H1 (cell line): ENCODE results near the gene GLT8D1. TPM values are rescaled to one million over a fixed set of nuclear protein-coding genes. Genes with fewer than 3 reads are reported as not detected.

Experiments used
- FOSL1 ChIP-seq: IDR thresholded peaks from 2 replicates; pipeline ENCODE4 v1.6.1; 2011; ENCODE audit warnings: mild to moderate bottlenecking, low read depth, low read length, moderate library complexity; ENCODE audit not compliant: insufficient read depth
- GABPA ChIP-seq: IDR thresholded peaks from 2 replicates; pipeline ENCODE4 v1.6.1; 2011; ENCODE audit warnings: mild to moderate bottlenecking, low read length, moderate library complexity, borderline replicate concordance; ENCODE audit not compliant: insufficient read depth
- NRF1 ChIP-seq: IDR thresholded peaks from 2 replicates; pipeline ENCODE4 v1.6.1; 2011; ENCODE audit warnings: mild to moderate bottlenecking, low read depth, low read length, improper control_type of control experiment
- POU5F1 ChIP-seq: IDR thresholded peaks from 2 replicates; pipeline ENCODE4 v1.6.1; 2011; ENCODE audit warnings: low read depth, mild to moderate bottlenecking, low read length, moderate library complexity
- TBP ChIP-seq: IDR thresholded peaks from 2 replicates; pipeline ENCODE4 v1.6.1; 2011; ENCODE audit warnings: low read depth, low read length, improper control_type of control experiment
- polyA plus RNA-seq, 7 experiments: library from polyadenylated mRNA; depleted of rRNA in 3 of 7; stranded (reverse) in 5 of 7; unstranded in 2 of 7; fragments of >200 nt in 5 of 7; fragments of 200-250 nt in 2 of 7; gene quantifications; 1 replicate in 5 of 7; 2 replicates in 1 of 7; 4 replicates in 1 of 7; pipeline versions ENCODE4 v1.2.1 to v1.2.3, GENCODE V29; 2011 to 2013; ENCODE audit warnings: missing spikeins in 2 of 7, mixed read lengths in 2 of 7
- total RNA-seq: library from RNA; stranded (reverse); fragmentation: NEBNext Ultra II Directional; extraction: Animal tissue kit (Norgen Biotek cat#: 25700); gene quantifications from 2 replicates; pipeline ENCODE4 v1.2.1, GENCODE V29; 2021
- TF ChIP-seq, protein P1 (sequence below): IDR thresholded peaks from 2 replicates; pipeline ENCODE4 v1.6.1; 2011; ENCODE audit warnings: low read length, improper control_type of control experiment
- TF ChIP-seq, protein P2 (sequence below): IDR thresholded peaks from 2 replicates; pipeline ENCODE4 v1.6.1; 2012; ENCODE audit warnings: inconsistent platforms

Gene GLT8D1
- total and polyA plus RNA-seq, 2 of the 8 experiments (the other 6 are each of a cell fraction or from before 2014, with no cell fraction given): 29.0 to 33.6 TPM

GRCh38 chr3:52679811-52680210, 25.8 kb downstream of the GLT8D1 start (continued):
- TF ChIP-seq, protein P1, sequence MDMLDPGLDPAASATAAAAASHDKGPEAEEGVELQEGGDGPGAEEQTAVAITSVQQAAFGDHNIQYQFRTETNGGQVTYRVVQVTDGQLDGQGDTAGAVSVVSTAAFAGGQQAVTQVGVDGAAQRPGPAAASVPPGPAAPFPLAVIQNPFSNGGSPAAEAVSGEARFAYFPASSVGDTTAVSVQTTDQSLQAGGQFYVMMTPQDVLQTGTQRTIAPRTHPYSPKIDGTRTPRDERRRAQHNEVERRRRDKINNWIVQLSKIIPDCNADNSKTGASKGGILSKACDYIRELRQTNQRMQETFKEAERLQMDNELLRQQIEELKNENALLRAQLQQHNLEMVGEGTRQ: no peak
- no peak for TF ChIP-seq POU5F1
- TF ChIP-seq FOSL1: no peak
- TF ChIP-seq GABPA: no peak
- no peak for TF ChIP-seq TBP
- no peak for TF ChIP-seq NRF1
- TF ChIP-seq, protein P2, sequence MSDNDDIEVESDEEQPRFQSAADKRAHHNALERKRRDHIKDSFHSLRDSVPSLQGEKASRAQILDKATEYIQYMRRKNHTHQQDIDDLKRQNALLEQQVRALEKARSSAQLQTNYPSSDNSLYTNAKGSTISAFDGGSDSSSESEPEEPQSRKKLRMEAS: no peak
